MV-4-11 (cell line): ENCODE data around the gene MAP3K5.

Experiments
- DNase-seq: peaks from one replicate; lab custom pipeline; 2025; lab: John Stamatoyannopoulos, UW

MAP3K5 gene

GRCh38 chr6:136644597-136644952, 147.7 kb downstream of the MAP3K5 start:
- no peak for DNase-seq

DNA sequence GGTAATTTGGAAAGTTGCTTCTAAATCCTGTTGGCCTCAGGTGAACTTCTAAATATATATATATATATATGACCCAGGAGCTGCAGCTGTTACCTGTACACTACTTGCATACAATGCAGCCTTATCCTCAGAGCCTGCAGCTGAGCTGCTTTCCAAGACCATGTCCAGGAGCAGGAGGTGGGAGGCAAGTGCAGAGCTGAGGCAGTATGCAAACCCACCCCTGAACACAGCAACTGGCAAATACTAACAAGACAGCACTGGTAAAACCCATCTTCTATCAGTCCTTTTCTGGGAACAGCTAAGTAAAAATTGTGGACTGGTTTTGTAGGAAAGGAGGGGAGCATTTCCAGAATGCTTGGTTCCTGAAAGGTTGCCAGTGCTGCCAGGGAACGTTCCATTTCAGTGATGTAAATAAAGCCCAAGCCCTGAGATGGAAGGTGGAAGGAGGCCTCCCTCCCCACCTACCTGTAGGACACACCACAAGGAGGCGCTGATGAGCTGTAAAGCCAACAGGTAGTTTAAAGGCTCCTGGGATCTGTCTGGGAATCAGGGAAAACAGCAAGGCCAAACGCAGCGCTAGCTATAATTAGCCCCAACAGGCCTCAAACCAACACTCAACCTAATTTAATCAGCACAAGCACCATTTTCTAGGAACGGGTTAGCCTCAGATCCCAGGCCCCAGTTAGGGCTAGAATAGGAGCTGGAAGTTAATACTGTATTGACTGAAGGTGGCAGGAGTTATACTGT, 148.3 kb downstream of the MAP3K5 start:
- DNase-seq = peak; percentile 36

GRCh38 chr6:136641873-136642465, 150.3 kb downstream of the MAP3K5 start:
- DNase-seq = no peak

- DNase-seq = no peak
Observed at GRCh38 chr6:136641166-136641565, 151.1 kb downstream of the MAP3K5 start.

GRCh38 chr6:136640132-136640915, 152.0 kb downstream of the MAP3K5 start:
- no peak for DNase-seq

DNA sequence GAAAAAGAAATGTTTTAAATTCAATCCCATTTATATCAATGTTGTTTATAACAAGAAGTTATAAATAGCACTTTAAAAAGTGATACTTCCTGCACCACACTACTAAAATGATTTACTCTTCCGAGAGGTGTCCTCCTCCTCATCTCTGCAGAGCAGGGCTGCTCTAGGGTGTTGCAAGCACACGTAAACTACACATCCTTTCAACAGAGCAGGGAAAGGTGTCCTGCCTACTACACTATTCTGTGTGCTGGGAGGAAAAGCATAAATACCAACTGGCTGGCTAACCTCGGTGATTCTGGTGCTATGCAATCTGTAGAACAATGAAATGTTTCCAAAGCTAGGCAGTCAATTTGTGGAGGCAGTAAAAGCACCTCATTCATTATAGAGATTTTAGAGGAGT, 152.6 kb downstream of the MAP3K5 start:
- no peak for DNase-seq

DNA sequence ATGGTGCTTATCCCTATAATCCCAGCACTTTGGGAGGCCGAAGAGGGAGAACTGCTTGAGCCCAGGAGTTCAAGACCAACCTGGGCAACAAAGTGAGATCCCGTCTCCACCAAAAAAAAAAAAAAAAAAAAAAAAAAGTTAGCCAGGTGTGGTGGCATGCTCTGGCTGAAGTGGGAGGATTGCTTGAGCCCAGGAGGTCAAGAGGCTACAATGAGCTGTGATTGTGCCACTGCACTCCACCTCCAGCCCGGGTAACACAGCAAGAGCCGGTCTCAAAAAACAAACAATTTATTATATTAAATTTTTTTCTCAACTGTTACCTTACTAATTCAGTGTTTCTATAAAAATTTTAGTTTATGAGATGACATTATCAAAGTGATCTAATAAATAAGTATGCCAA, 156.7 kb downstream of the MAP3K5 start:
- no peak for DNase-seq

DNA sequence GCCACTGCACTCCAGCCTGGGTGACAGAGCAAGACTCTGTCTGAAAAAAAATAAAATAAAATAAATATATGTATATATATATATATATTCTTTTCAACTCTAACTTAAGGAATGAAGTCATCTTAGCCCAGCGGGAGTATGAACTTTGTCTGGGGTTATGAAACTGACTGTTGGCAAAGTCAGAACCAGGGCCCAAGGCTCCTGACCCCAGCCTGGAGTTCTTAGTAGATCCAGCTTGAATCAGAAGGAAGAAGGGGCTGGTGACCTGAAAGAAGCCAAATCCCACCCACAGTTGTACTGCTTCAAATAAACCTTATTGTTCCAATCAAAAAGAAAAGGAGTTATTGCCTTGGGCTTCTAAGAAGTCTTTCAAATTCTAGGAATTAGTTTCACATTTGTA, 158.9 kb downstream of the MAP3K5 start:
- no peak for DNase-seq

DNA sequence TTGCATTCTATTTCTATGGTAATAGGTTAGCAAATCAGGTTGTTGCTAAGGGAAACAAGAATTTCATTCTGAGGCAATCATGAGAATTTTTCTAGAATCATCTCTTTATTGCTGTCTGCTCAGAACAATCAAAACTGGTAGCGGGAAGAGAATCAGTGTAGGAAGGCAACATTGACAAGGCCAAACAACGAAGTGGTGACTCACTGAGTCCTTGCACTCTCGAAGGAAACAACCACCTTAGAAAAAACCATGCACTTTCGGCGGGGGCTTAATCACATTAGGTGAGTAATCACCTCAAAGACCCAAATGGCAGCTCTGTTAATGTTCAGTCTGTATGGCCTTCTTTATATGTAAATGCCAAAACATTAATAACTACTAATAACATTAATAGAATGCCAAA, 163.3 kb downstream of the MAP3K5 start:
- no peak for DNase-seq

- no peak for DNase-seq
Observed at GRCh38 chr6:136627191-136627590, 165.1 kb downstream of the MAP3K5 start.

- no peak for DNase-seq
Observed at GRCh38 chr6:136625293-136625692, 167.0 kb downstream of the MAP3K5 start.

DNA sequence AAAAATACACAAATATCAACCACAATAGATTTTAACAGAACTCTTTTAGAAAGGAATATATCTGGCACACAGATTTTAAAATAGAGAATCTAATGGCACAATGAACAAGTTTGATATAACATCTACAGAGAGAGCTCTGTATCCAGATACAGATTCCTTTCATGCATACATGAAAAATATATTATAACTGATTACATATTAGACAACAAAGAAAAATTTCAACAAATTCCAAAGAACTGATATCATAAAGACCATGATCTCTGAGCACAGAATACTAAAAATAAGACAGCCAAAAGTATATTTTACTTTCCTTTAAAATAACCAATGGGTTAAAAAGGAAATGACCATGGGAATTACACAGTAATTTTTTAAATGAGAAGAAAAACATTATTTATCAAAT, 167.9 kb downstream of the MAP3K5 start:
- DNase-seq = no peak

DNA sequence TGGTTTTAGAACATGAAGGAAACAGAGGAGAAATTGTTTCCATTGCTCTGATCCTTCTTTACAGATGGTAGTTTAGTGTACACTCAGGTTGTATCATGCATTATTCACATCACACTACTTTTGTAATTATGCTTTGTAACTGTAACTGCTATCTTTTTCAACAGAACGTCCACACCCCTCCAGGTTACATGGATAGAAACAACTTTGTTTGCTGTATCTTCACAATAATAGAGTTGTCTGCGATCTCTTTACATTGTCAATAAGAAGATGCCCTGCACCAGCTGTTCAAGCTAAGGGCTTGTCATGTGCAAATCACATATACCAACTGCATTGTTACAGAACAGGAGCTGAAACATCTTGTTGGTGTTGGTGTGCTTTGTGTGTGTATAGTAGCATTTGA, 174.2 kb downstream of the MAP3K5 start:
- DNase-seq = no peak

DNA sequence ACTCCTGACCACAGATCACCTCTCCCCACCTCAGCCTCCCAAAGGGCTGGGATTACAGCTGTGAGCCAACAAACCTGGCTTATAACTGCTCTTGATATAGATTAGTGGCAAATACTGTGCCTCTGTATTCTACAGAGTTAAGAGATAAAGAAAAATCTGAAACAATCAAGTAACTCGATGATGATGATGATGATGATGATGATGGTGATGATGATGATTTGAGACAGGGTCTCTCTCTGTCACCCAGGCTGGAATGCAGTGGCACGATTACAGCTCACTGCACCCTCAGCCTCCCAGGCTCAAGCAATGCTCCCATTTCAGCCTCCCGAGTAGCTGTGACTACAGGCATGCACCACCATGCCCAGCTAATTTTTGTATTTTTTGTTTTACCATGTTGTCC, 175.8 kb downstream of the MAP3K5 start:
- DNase-seq = no peak

GRCh38 chr6:136614994-136615393, 177.3 kb downstream of the MAP3K5 start:
- DNase-seq = no peak

DNA sequence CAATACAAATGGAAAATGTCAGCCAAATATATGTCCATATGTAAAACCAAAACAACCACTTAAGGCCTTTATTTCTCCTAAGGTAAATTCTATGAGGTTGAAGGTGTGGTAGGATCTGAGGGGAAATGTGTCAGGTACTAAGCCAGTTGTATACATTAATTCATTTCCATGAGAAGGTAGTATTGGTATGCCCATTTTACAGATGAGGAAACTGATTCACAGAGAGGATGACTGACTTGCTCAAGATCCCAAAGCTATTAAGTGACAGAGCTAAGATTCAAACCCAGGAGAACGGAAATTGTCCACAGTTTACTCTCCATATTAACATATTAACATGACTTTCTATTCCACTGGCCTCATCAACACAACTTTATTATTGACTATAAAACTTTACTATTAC, 177.9 kb downstream of the MAP3K5 start:
- no peak for DNase-seq

- DNase-seq = no peak
Observed at GRCh38 chr6:136613477-136613876, 178.8 kb downstream of the MAP3K5 start.

- DNase-seq = no peak
Observed at GRCh38 chr6:136612666-136613389, 179.4 kb downstream of the MAP3K5 start.

DNA sequence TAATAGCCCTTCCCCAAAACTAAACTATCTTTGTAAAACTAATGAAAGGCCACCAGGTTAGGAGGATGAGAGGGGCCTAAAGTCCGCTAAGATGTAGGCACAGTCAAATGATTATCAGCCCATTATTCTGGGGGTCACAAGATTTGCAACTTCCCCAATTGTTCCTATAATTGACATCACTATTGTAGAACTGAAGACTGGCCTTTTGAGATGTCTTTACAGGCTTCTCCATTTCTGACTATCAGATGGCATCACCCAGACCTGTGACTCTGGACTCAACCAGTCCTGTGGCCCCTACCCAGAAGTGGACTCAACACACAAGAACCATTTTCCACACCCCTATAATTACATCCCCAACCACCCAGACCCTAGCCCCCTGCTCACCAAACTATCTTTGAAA, 180.5 kb downstream of the MAP3K5 start:
- DNase-seq = no peak

DNA sequence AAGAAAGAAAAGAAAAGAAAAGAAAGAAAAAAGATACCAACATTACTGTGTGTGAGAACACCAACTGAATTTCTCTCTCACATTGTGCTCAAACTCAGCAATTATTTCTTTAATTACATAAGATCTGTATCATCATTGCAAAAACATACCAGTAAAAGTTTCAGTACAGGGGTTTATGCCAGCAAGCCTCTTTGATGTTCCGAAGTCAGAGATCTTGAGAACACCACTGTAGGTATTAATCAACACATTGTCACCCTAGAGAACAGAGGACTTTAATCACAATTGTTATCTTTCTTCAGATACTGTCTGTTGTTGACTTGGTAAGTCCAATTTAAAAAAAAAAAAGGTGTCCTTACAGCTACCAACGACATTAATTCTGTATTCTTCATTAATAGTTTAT, 181.1 kb downstream of the MAP3K5 start:
- DNase-seq = no peak

DNA sequence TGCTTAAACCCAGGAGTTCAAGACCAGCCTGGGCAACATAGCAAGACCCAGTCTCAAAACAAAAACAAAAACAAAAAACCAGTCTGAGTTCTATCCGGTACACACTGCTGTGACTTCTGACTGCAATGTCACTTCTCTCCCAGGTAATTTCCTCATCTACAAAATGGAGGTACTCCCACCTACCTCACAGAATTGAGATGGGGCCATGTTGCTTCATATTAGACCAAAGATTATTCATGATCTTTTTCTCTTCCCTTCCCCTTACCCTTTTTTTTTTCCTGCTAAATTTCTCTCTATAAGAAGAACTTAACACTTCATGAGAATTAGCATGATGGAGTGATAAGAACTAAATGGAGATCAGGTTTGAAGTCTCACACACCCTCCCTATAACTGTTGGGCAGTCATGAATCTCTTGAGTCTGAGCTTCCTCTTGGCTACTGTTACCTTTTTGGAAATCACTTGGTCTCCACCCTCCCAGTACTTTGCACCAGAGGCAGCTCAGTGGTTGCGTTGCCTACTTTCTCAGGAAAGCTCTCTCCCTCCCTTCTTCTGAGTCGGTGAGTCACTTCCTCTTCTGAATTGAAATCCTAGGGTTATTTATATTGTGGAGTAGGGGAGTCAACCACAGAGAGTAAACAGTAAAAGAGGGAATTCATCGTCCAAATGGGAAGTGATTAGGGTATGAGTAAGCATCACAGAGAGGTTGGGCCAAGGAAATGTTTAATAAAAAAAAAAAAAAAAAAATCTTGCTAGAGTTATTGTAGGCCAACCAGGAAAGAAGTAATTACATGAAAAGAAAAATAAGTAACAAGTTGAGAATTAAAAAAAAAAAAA, 182.2 kb downstream of the MAP3K5 start:
- peak; percentile 98 for DNase-seq

GRCh38 chr6:136608991-136609390, 183.3 kb downstream of the MAP3K5 start:
- DNase-seq = no peak
